ENCODE results near the gene APOBEC3A. TPM values are rescaled to one million over a fixed set of nuclear protein-coding genes. Genes with fewer than 3 reads are reported as not detected.
A peak's percentile ranks its signal among the peaks of the same experiment; 100 is the strongest.

Gene APOBEC3A
- total RNA-seq, 1 donor from 2014 or later, result not detected

- no peaks in the 10 kb centered on the region for H3K27me3 ChIP-seq
- intact Hi-C loops (cut with DNase I), result no loop called here
- H3K36me3 ChIP-seq, result no peaks in the 10 kb centered on the region
- peak overlapping the region; percentile 32 to 34 for H3K4me3 ChIP-seq
- H3K9me3 ChIP-seq, result no peaks in the 10 kb centered on the region
- H3K27ac ChIP-seq, result peak overlapping the region; percentile 49
- peak in 2 of 3 experiments; percentile 26 to 56 for TF ChIP-seq CTCF (IDR thresholded peaks at IDR 0.05)
- no peak for TF ChIP-seq POLR2A (IDR thresholded peaks at IDR 0.05)
- no peak for DNase-seq (ENCODE audit: extremely low spot score in 2 of 2)
- H3K4me1 ChIP-seq, result peaks cover 35% of the 10 kb centered on the region
Measured at GRCh38 chr22:38927033-38927781, 30.2 kb upstream of the APOBEC3A start.

DNA sequence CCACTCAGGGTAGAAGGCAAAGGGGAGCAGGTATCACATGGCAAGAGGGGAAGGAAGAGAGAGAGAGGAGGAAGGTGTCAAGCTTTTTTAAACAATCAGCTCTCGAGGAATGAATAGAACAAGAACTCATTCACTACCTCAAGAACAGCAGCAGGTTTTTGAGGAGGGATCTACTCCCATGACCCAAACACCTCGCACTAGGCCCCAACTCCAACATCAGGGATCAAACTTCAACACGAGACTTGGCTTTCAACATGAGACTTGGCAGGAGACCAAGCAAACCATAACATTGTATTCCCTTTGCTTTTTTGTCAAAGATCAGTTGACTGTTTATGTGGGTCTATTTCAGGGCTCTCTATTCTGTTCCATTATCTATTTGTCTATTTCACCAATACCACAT is 26.9 kb upstream of the APOBEC3A start:
- intact Hi-C loops (cut with DNase I), result no loop called here
- H3K27me3 ChIP-seq, result no peaks in the 10 kb centered on the region
- no peak for DNase-seq (ENCODE audit: extremely low spot score in 2 of 2)
- peaks cover 13% of the 10 kb centered on the region for H3K4me1 ChIP-seq
- no peak overlapping the region for H3K27ac ChIP-seq
- no peaks in the 10 kb centered on the region for H3K36me3 ChIP-seq
- TF ChIP-seq POLR2A (IDR thresholded peaks at IDR 0.05) (no peak), CTCF (IDR thresholded peaks at IDR 0.05) (no peak), POLR2AphosphoS5 (IDR thresholded peaks at IDR 0.05; ENCODE audit: insufficient read depth in 1 of 2, low read depth in 1 of 2) (no peak)
- H3K9me3 ChIP-seq, result no peaks in the 10 kb centered on the region
- no peak overlapping the region for H3K4me3 ChIP-seq

DNA sequence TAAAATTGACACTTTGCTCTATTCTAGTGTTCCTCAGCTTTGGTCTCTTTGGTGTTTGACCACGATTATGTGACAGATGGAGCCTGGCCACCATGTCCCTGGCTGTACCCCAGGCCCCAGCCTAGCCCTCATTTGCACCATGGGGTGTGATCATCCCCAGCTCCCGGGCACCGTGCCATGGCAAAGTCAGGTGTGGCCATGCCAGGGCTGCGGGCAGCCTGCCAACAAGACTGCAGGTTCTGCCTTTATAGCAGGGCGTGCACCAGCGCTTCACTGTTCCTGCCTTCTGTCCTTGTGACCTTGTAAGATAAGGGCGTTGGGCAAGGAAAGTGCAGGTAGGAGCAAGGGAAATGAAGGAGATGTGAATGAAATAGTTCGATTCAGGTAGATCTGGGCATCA is 22.4 kb upstream of the APOBEC3A start:
- Histone ChIP-seq H3K27ac (no peak overlapping the region), H3K9me3 (no peaks in the 10 kb centered on the region), H3K4me1 (no peaks in the 10 kb centered on the region), H3K4me3 (no peak overlapping the region), H3K27me3 (no peaks in the 10 kb centered on the region), H3K36me3 (no peaks in the 10 kb centered on the region)
- no peak for DNase-seq (ENCODE audit: extremely low spot score in 2 of 2)
- intact Hi-C loops (cut with DNase I), result no loop called here
- TF ChIP-seq POLR2AphosphoS5 (IDR thresholded peaks at IDR 0.05; ENCODE audit: insufficient read depth in 1 of 2, low read depth in 1 of 2) (peak in 1 of 2 donors; percentile 59), POLR2A (IDR thresholded peaks at IDR 0.05) (no peak), CTCF (IDR thresholded peaks at IDR 0.05) (no peak)

GRCh38 chr22:38935616-38936015 is 21.8 kb upstream of the APOBEC3A start:
- Histone ChIP-seq H3K4me3 (no peak overlapping the region), H3K9me3 (no peaks in the 10 kb centered on the region), H3K36me3 (no peaks in the 10 kb centered on the region), H3K27me3 (no peaks in the 10 kb centered on the region), H3K4me1 (no peaks in the 10 kb centered on the region), H3K27ac (no peak overlapping the region)
- DNase-seq (ENCODE audit: extremely low spot score in 2 of 2), result no peak
- no peak for TF ChIP-seq CTCF (IDR thresholded peaks at IDR 0.05)
- TF ChIP-seq POLR2A (IDR thresholded peaks at IDR 0.05), result no peak
- no peak for TF ChIP-seq POLR2AphosphoS5 (IDR thresholded peaks at IDR 0.05; ENCODE audit: insufficient read depth in 1 of 2, low read depth in 1 of 2)
- intact Hi-C loops (cut with DNase I), result no loop called here

DNA sequence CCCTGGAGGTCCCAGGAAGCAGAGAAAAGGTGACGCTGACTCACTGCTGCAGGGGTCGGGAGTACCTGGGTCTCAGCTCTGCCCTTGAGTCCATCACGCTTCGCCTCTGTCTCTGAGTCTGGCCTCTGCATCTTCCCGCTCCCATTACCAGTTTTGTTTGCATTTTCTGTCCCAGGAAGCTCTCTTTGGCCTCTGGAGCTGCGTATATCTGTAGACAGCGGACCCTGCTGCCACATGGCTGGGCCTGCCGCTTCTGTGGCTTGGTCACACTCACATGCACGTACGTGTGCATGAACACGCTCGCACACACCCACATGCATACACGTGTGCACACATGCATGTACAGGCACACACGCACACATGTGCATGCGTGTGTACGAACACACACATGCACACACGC is 20.8 kb upstream of the APOBEC3A start:
- intact Hi-C loops (cut with DNase I), result no loop called here
- no peak for DNase-seq (ENCODE audit: extremely low spot score in 2 of 2)
- TF ChIP-seq POLR2AphosphoS5 (IDR thresholded peaks at IDR 0.05; ENCODE audit: insufficient read depth in 1 of 2, low read depth in 1 of 2), result no peak
- TF ChIP-seq POLR2A (IDR thresholded peaks at IDR 0.05), result no peak

More for the DNA sequence above, 20.8 kb upstream of the APOBEC3A start:
- Histone ChIP-seq H3K36me3 (no peaks in the 10 kb centered on the region), H3K27me3 (no peaks in the 10 kb centered on the region), H3K4me3 (no peak overlapping the region), H3K4me1 (no peaks in the 10 kb centered on the region), H3K9me3 (no peaks in the 10 kb centered on the region), H3K27ac (no peak overlapping the region)

All from vagina (tissue), 2 donors.